22Rv1 (cell line): ENCODE data around the gene ADAMTS2.

Experiments used
- H3K27ac ChIP-seq: fragments of 450-650 bp; 2 replicates; pipeline ENCODE4 v1.5.1; 2017
- CTCF ChIP-seq: fragments of 450-650 bp; IDR thresholded peaks from 2 replicates; pipeline ENCODE4 v1.5.1; 2017; ENCODE audit warnings: mild to moderate bottlenecking
- ZFX ChIP-seq: fragments of 450-650 bp; IDR thresholded peaks from 2 replicates; pipeline ENCODE4 v1.6.1; 2017; ENCODE audit warnings: antibody characterized with exemption, borderline replicate concordance

The ADAMTS2 gene

GRCh38 chr5:179254638-179255271 is 90.5 kb downstream of the ADAMTS2 start:
- no peak overlapping the region for H3K27ac ChIP-seq
- TF ChIP-seq ZFX: no peak
- no peak for TF ChIP-seq CTCF

- TF ChIP-seq ZFX: no peak
- TF ChIP-seq CTCF: no peak
- H3K27ac ChIP-seq: no peak overlapping the region
These were observed 91.5 kb downstream of the ADAMTS2 start for GRCh38 chr5:179253730-179254129.

GRCh38 chr5:179251276-179251969 is 93.8 kb downstream of the ADAMTS2 start:
- H3K27ac ChIP-seq: no peak overlapping the region
- no peak for TF ChIP-seq CTCF
- no peak for TF ChIP-seq ZFX

GRCh38 chr5:179250561-179251225 is 94.6 kb downstream of the ADAMTS2 start:
- no peak for TF ChIP-seq CTCF
- no peak for TF ChIP-seq ZFX
- no peak overlapping the region for H3K27ac ChIP-seq

- no peak overlapping the region for H3K27ac ChIP-seq
- TF ChIP-seq ZFX (no peak), CTCF (no peak)
These were observed 99.0 kb downstream of the ADAMTS2 start for GRCh38 chr5:179246227-179246626.

- no peak overlapping the region for H3K27ac ChIP-seq
- no peak for TF ChIP-seq ZFX
- no peak for TF ChIP-seq CTCF
These were observed 100.2 kb downstream of the ADAMTS2 start for GRCh38 chr5:179245031-179245430.

GRCh38 chr5:179244044-179244443 is 101.2 kb downstream of the ADAMTS2 start:
- TF ChIP-seq ZFX: no peak
- no peak for TF ChIP-seq CTCF

More at GRCh38 chr5:179244044-179244443, 101.2 kb downstream of the ADAMTS2 start:
- H3K27ac ChIP-seq: no peak overlapping the region
